ENCODE measurements around the gene BLM.

The BLM gene

DNA sequence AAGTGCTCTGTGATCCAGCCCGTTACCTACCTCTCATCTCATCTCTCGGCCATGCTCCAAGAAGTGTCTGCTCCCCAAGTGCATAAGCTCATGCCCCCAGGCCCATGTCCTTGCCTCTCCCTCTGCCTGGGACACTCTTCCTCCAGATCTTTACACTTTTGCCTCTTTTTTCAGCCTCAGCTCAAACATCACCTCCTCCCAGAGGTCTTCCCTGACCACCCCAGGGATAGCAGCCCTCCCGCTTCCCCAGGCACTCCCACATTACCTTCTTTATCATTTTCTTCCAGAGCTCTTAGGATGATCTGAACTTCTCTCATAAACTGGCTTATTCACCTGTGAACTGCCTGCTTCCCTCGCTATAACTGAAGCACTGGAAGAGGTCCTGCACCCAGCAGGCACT lies 148.6 kb downstream of the BLM start:
- no peak overlapping the region for H3K27ac ChIP-seq
- H3K27me3 ChIP-seq (replicated peaks) = no peaks in the 10 kb centered on the region
- in situ Hi-C loops (cut with HindIII; ENCODE audit: low pct_ligation_motif_present, low sequenced_read_pairs) = no loop called here
- no peak for DNase-seq
- TF ChIP-seq, protein P1, sequence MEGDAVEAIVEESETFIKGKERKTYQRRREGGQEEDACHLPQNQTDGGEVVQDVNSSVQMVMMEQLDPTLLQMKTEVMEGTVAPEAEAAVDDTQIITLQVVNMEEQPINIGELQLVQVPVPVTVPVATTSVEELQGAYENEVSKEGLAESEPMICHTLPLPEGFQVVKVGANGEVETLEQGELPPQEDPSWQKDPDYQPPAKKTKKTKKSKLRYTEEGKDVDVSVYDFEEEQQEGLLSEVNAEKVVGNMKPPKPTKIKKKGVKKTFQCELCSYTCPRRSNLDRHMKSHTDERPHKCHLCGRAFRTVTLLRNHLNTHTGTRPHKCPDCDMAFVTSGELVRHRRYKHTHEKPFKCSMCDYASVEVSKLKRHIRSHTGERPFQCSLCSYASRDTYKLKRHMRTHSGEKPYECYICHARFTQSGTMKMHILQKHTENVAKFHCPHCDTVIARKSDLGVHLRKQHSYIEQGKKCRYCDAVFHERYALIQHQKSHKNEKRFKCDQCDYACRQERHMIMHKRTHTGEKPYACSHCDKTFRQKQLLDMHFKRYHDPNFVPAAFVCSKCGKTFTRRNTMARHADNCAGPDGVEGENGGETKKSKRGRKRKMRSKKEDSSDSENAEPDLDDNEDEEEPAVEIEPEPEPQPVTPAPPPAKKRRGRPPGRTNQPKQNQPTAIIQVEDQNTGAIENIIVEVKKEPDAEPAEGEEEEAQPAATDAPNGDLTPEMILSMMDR (IDR thresholded peaks at IDR 0.05; ENCODE audit: low read depth, low read length, missing control alignments) = no peak
- no peaks in the 10 kb centered on the region for H3K36me3 ChIP-seq (replicated peaks)
- no peak overlapping the region for H3K4me3 ChIP-seq (ENCODE audit: low read depth, low read length)

Data from brain microvascular endothelial cell (primary cell).